ENCODE data around the gene PAPLN. TPM values are rescaled to one million over a fixed set of nuclear protein-coding genes. Genes with fewer than 3 reads are reported as not detected.

The PAPLN gene
- total and polyA plus RNA-seq, 2 of the 8 experiments (the other 6 are each of a cell fraction or from before 2014, with no cell fraction given) = 14.8 to 25.6 TPM

DNA sequence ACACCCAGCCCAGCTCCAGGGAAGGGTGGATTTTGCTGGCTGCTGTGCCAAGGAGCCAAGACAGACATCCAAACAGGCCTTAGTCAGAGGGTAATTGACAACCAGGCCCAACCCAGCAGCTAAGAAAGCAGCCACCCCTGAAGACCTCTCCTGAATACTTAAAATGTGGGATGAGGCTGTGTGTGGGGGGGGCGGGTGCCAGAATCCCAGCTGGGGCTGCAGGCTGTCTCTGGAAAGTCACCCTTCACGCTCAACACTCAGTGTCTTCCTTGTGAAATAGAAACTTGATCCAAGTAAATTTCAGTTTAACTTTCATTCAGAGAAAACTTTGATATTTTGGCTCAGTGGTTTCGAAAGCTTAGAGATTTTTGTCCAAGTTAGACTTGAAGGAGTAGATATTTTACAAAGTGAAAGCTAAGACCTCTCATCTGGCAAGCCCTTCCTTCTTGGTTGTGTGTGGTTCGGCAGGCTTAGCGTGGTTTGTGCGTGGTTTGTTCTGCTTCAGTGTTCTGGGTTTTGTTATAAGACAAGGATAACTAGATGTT, 5.1 kb downstream of the PAPLN start (continued):
- no peak for TF ChIP-seq EGR1 (IDR thresholded peaks at IDR 0.05; ENCODE audit: borderline replicate concordance, low read depth, low read length)

Measured in H1 (cell line).